ENCODE data around the gene CDH18.

CDH18 gene

GRCh38 chr5:19733612-19734495 lies 254.1 kb downstream of the CDH18 start:
- no peak for DNase-seq (ENCODE audit: low read depth)

GRCh38 chr5:19728571-19728970 lies 259.4 kb downstream of the CDH18 start:
- DNase-seq (ENCODE audit: low read depth): no peak

- DNase-seq (ENCODE audit: low read depth): no peak
Observed at GRCh38 chr5:19719109-19719508, 268.9 kb downstream of the CDH18 start.

- no peak for DNase-seq (ENCODE audit: low read depth)
Observed at GRCh38 chr5:19713740-19714139, 274.3 kb downstream of the CDH18 start.

GRCh38 chr5:19709403-19709802 lies 278.6 kb downstream of the CDH18 start:
- DNase-seq (ENCODE audit: low read depth): no peak

GRCh38 chr5:19706776-19707175 lies 281.2 kb downstream of the CDH18 start:
- no peak for DNase-seq (ENCODE audit: low read depth)

- no peak for DNase-seq (ENCODE audit: low read depth)
Observed at GRCh38 chr5:19701731-19702130, 286.3 kb downstream of the CDH18 start.

GRCh38 chr5:19694949-19695611 lies 292.9 kb downstream of the CDH18 start:
- no peak for DNase-seq (ENCODE audit: low read depth)

- DNase-seq (ENCODE audit: low read depth): no peak
Observed at GRCh38 chr5:19690978-19691377, 297.0 kb downstream of the CDH18 start.

GRCh38 chr5:19685473-19685872 lies 302.5 kb downstream of the CDH18 start:
- DNase-seq (ENCODE audit: low read depth): no peak

GRCh38 chr5:19676895-19677294 lies 311.1 kb downstream of the CDH18 start:
- DNase-seq (ENCODE audit: low read depth): peak; percentile 1

GRCh38 chr5:19660679-19661078 lies 327.3 kb downstream of the CDH18 start:
- no peak for DNase-seq (ENCODE audit: low read depth)

- DNase-seq (ENCODE audit: low read depth): no peak
Observed at GRCh38 chr5:19655627-19656026, 332.4 kb downstream of the CDH18 start.

GRCh38 chr5:19638461-19638860 lies 349.5 kb downstream of the CDH18 start:
- no peak for DNase-seq (ENCODE audit: low read depth)

- no peak for DNase-seq (ENCODE audit: low read depth)
Observed at GRCh38 chr5:19630876-19631275, 357.1 kb downstream of the CDH18 start.

GRCh38 chr5:19626211-19626610 lies 361.8 kb downstream of the CDH18 start:
- DNase-seq (ENCODE audit: low read depth): no peak

- no peak for DNase-seq (ENCODE audit: low read depth)
Observed at GRCh38 chr5:19625562-19625961, 362.4 kb downstream of the CDH18 start.

GRCh38 chr5:19619571-19619970 lies 368.4 kb downstream of the CDH18 start:
- no peak for DNase-seq (ENCODE audit: low read depth)

- no peak for DNase-seq (ENCODE audit: low read depth)
Observed at GRCh38 chr5:19616701-19617215, 371.2 kb downstream of the CDH18 start.

GRCh38 chr5:19615661-19616060 lies 372.3 kb downstream of the CDH18 start:
- no peak for DNase-seq (ENCODE audit: low read depth)

- no peak for DNase-seq (ENCODE audit: low read depth)
Observed at GRCh38 chr5:19615071-19615470, 372.9 kb downstream of the CDH18 start.

GRCh38 chr5:19608444-19609002 lies 379.5 kb downstream of the CDH18 start:
- DNase-seq (ENCODE audit: low read depth): peak; percentile 9

- DNase-seq (ENCODE audit: low read depth): no peak
Observed at GRCh38 chr5:19605846-19606407, 382.1 kb downstream of the CDH18 start.

All from fibroblast of the conjunctiva (primary cell).